Transverse colon (tissue), 1 donor: ENCODE measurements around the gene KCTD5.

Experiments used
- EP300 ChIP-seq: sonication (generic); formaldehyde crosslinking; IDR thresholded peaks from one replicate; pipeline ENCODE4 v1.6.1; 2017; ENCODE audit warnings: antibody characterized with exemption, low read depth
- POLR2A ChIP-seq: fragments of 450-650 bp; IDR thresholded peaks from one replicate; pipeline ENCODE4 v1.6.1; 2016; ENCODE audit warnings: antibody characterized with exemption, mild to moderate bottlenecking, moderate library complexity

- TF ChIP-seq POLR2A (no peak), EP300 (no peak)
Measured at GRCh38 chr16:2755158-2755557, 72.8 kb downstream of the KCTD5 start.
